Neural progenitor cell (in vitro differentiated cells): ENCODE results near the gene SPAG9. TPM values are rescaled to one million over a fixed set of nuclear protein-coding genes. Genes with fewer than 3 reads are reported as not detected.

Source experiments
- DNase-seq: peaks from one replicate; pipeline ENCODE4 v3.0.0-alpha.2; 2016; ENCODE audit warnings: low spot score
- H2AFZ ChIP-seq: fragments of 200-600 bp; sonication (generic); replicated peaks from 2 replicates; pipeline ENCODE4 v1.6.1; 2016; ENCODE audit warnings: antibody characterized with exemption
- H3F3A ChIP-seq: fragments of 200-600 bp; sonication (generic); 2 replicates; pipeline ENCODE4 v1.6.1; 2016; ENCODE audit warnings: antibody characterized with exemption, low read depth
- H3K27ac ChIP-seq: fragments of 200-600 bp; sonication (generic); 2 replicates; pipeline ENCODE4 v1.5.1; 2016; ENCODE audit warnings: mild to moderate bottlenecking
- H3K27me3 ChIP-seq: fragments of 200-600 bp; sonication (generic); 2 replicates; pipeline ENCODE4 v1.6.1; 2016; ENCODE audit warnings: mild to moderate bottlenecking, moderate library complexity
- H3K36me3 ChIP-seq: fragments of 200-600 bp; sonication (generic); 2 replicates; pipeline ENCODE4 v1.5.1; 2016
- H3K4me1 ChIP-seq: fragments of 200-600 bp; sonication (generic); 2 replicates; pipeline ENCODE4 v1.6.1; 2016; ENCODE audit warnings: mixed run types
- H3K4me2 ChIP-seq: fragments of 200-600 bp; sonication (generic); 2 replicates; pipeline ENCODE4 v1.6.1; 2016
- H3K4me3 ChIP-seq: fragments of 200-600 bp; sonication (generic); 2 replicates; pipeline ENCODE4 v1.5.1; 2016
- H3K79me2 ChIP-seq: fragments of 200-600 bp; sonication (generic); 2 replicates; pipeline ENCODE4 v1.6.1; 2016; ENCODE audit warnings: low read depth
- H3K9ac ChIP-seq: fragments of 200-600 bp; sonication (generic); 2 replicates; pipeline ENCODE4 v1.6.1; 2016
- H3K9me3 ChIP-seq: fragments of 200-600 bp; sonication (generic); 2 replicates; pipeline ENCODE4 v1.5.1; 2016; ENCODE audit warnings: low read depth
- H4K20me1 ChIP-seq: fragments of 200-600 bp; sonication (generic); 2 replicates; pipeline ENCODE4 v1.6.1; 2016; ENCODE audit warnings: low read depth
- H3K27ac Mint-ChIP-seq: 3 replicates; pipeline ENCODE4 v1.8.0; 2021; ENCODE audit warnings: mixed read lengths
- H3K27me3 Mint-ChIP-seq: 2 replicates; pipeline ENCODE4 v1.8.0; 2022; ENCODE audit warnings: low read depth, mild to moderate bottlenecking, inconsistent platforms, moderate library complexity, mixed read lengths; ENCODE audit not compliant: insufficient read depth
- H3K36me3 Mint-ChIP-seq: 3 replicates; pipeline ENCODE4 v1.8.0; 2021; ENCODE audit warnings: mixed read lengths
- H3K4me1 Mint-ChIP-seq: 3 replicates; pipeline ENCODE4 v1.8.0; 2021; ENCODE audit warnings: mixed read lengths
- H3K4me3 Mint-ChIP-seq: 3 replicates; pipeline ENCODE4 v1.8.0; 2021; ENCODE audit warnings: mild to moderate bottlenecking, moderate library complexity, mixed read lengths
- H3K9me3 Mint-ChIP-seq: 3 replicates; pipeline ENCODE4 v1.8.0; 2020; ENCODE audit warnings: mixed read lengths
- EZH2 ChIP-seq: fragments of 200-600 bp; sonication (generic); IDR thresholded peaks from 2 replicates; pipeline ENCODE4 v1.6.1; 2017; ENCODE audit warnings: antibody characterized with exemption, mild to moderate bottlenecking, moderate library complexity
- EZH2phosphoT487 ChIP-seq: fragments of 200-600 bp; sonication (generic); IDR thresholded peaks from 2 replicates; pipeline ENCODE4 v1.6.1; 2017; ENCODE audit warnings: antibody characterized with exemption
- total RNA-seq: library from RNA; depleted of rRNA; stranded (reverse); fragments of >200 nt; gene quantifications from 2 replicates; pipeline ENCODE4 v1.2.3, GENCODE V29; 2015; ENCODE audit warnings: low replicate concordance
- TF ChIP-seq, protein P1 (sequence below): fragments of 200-600 bp; sonication (generic); IDR thresholded peaks from 2 replicates; pipeline ENCODE4 v1.5.1; 2017; ENCODE audit warnings: antibody characterized with exemption, mild to moderate bottlenecking

Gene SPAG9
- total RNA-seq, 1 donor from 2014 or later: 99.5 TPM

DNA sequence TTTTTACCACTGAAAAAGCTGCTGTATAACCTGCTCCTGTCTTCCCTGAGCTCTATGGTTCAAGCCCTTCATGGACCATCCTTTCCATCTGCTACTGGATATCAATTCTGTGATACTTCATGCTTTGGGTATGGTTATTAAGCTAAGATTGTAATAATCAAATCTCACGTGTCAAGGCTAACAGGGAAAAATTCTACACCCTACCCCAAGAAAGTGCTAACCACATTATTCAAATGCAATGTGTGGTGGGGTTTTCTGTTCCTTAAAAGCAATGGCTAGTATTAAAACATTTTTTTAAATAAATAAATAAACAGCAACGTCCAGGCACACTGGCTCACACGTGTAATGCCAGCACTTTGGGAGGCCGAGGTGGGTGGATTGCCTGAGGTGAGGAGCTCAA, 65.9 kb downstream of the SPAG9 start:
- H2AFZ ChIP-seq: no peak overlapping the region
- H3K27me3 Mint-ChIP-seq: no peaks in the 10 kb centered on the region
- H4K20me1 ChIP-seq: no peaks in the 10 kb centered on the region
- H3F3A ChIP-seq: peaks cover 15% of the 10 kb centered on the region
- no peak overlapping the region for H3K9ac ChIP-seq
- no peak overlapping the region for H3K27ac Mint-ChIP-seq
- DNase-seq: no peak
- H3K36me3 Mint-ChIP-seq: no peaks in the 10 kb centered on the region
- H3K4me3 ChIP-seq: no peak overlapping the region
- no peaks in the 10 kb centered on the region for H3K27me3 ChIP-seq
- no peak overlapping the region for H3K4me3 Mint-ChIP-seq
- H3K79me2 ChIP-seq: peaks cover 27% of the 10 kb centered on the region
- H3K4me1 Mint-ChIP-seq: peaks cover 32% of the 10 kb centered on the region
- H3K36me3 ChIP-seq: no peaks in the 10 kb centered on the region
- no peak overlapping the region for H3K4me2 ChIP-seq
- H3K9me3 ChIP-seq: no peaks in the 10 kb centered on the region
- peaks cover 32% of the 10 kb centered on the region for H3K4me1 ChIP-seq
- H3K9me3 Mint-ChIP-seq: no peaks in the 10 kb centered on the region
- TF ChIP-seq EZH2: no peak
- TF ChIP-seq, protein P1, sequence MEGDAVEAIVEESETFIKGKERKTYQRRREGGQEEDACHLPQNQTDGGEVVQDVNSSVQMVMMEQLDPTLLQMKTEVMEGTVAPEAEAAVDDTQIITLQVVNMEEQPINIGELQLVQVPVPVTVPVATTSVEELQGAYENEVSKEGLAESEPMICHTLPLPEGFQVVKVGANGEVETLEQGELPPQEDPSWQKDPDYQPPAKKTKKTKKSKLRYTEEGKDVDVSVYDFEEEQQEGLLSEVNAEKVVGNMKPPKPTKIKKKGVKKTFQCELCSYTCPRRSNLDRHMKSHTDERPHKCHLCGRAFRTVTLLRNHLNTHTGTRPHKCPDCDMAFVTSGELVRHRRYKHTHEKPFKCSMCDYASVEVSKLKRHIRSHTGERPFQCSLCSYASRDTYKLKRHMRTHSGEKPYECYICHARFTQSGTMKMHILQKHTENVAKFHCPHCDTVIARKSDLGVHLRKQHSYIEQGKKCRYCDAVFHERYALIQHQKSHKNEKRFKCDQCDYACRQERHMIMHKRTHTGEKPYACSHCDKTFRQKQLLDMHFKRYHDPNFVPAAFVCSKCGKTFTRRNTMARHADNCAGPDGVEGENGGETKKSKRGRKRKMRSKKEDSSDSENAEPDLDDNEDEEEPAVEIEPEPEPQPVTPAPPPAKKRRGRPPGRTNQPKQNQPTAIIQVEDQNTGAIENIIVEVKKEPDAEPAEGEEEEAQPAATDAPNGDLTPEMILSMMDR: no peak
- no peak for TF ChIP-seq EZH2phosphoT487
- no peak overlapping the region for H3K27ac ChIP-seq

DNA sequence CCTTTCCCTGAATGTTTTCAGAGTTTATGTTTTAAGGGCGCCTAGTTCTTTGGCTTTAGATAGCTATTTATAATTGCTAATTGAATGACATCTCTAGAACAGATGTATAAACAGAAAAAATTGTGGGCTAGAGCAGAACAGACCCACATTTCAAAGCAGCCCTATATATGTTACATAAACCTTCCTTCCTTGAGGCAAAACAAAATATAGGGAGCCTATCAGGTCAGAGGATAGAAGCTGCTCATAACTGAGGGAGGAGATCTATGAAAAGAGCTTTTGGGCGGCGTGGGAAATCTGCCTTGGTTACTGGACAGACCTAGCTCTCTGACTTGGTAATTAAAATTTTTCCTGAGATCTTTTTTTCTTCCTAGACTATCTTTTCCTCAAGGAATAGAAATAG, 68.4 kb downstream of the SPAG9 start:
- peak overlapping the region; percentile 24 for H3K27ac ChIP-seq
- Mint-ChIP-seq H3K27ac (no peak overlapping the region), H3K9me3 (no peaks in the 10 kb centered on the region), H3K4me1 (peaks cover 45% of the 10 kb centered on the region), H3K36me3 (no peaks in the 10 kb centered on the region), H3K27me3 (no peaks in the 10 kb centered on the region), H3K4me3 (no peak overlapping the region)
- H3K4me2 ChIP-seq: no peak overlapping the region
- peaks cover 40% of the 10 kb centered on the region for H3K4me1 ChIP-seq
- H3F3A ChIP-seq: peaks cover 29% of the 10 kb centered on the region
- no peaks in the 10 kb centered on the region for H3K27me3 ChIP-seq
- no peak overlapping the region for H3K9ac ChIP-seq
- no peaks in the 10 kb centered on the region for H3K36me3 ChIP-seq
- no peak overlapping the region for H2AFZ ChIP-seq
- DNase-seq: no peak
- no peak for TF ChIP-seq EZH2
- H4K20me1 ChIP-seq: no peaks in the 10 kb centered on the region
- H3K79me2 ChIP-seq: peaks cover 10% of the 10 kb centered on the region
- no peak overlapping the region for H3K4me3 ChIP-seq
- H3K9me3 ChIP-seq: no peaks in the 10 kb centered on the region

DNA sequence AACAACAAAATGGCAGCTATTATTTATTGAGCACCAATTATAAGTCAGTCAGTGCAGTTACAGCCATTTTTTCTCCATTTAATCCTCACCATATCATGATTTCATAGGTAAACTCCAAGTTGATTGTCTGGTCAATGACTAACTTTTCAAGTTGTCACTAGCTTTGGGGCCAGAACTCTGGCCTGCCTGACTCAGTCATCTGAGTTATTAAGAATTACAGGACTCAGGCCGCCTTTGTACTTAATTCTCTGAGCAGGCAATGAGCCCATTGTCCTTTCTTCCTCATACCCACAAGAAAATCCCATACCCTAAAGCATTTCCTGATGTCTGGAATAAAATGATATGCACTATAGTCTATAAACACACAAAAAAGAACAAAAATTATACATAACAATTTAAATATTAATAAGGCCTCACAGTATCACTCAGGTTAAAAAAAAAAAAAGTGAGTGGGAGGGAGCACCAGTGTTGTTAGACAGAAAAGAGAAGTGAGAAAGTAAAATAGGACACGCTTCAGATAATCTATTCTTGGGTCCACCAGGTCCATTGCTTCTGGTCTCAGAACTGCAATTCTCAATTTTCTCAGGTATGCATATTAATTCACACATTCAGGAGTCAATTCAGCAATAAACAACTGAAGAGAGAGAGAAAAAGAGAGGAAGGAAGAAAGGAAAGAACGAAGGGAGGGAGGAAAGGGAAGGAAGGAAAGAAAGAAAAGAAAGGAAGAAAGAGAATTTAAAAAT, 70.2 kb downstream of the SPAG9 start:
- H3K27me3 ChIP-seq: no peaks in the 10 kb centered on the region
- no peaks in the 10 kb centered on the region for H3K79me2 ChIP-seq
- peaks cover 31% of the 10 kb centered on the region for H3K4me1 ChIP-seq
- H3K4me2 ChIP-seq: no peak overlapping the region
- no peaks in the 10 kb centered on the region for H3K36me3 ChIP-seq
- DNase-seq: no peak
- no peaks in the 10 kb centered on the region for H3K9me3 ChIP-seq
- no peaks in the 10 kb centered on the region for H3K9me3 Mint-ChIP-seq
- no peaks in the 10 kb centered on the region for H3K36me3 Mint-ChIP-seq
- H3K27ac Mint-ChIP-seq: no peak overlapping the region
- H4K20me1 ChIP-seq: no peaks in the 10 kb centered on the region
- no peaks in the 10 kb centered on the region for H3K27me3 Mint-ChIP-seq
- no peak overlapping the region for H3K4me3 Mint-ChIP-seq
- no peak overlapping the region for H3K4me3 ChIP-seq
- peaks cover 35% of the 10 kb centered on the region for H3K4me1 Mint-ChIP-seq
- TF ChIP-seq, protein P1: no peak
- TF ChIP-seq EZH2phosphoT487 (no peak), EZH2 (no peak)
- H2AFZ ChIP-seq: no peak overlapping the region
- H3K27ac ChIP-seq: peak overlapping the region; percentile 75
- H3K9ac ChIP-seq: no peak overlapping the region
- H3F3A ChIP-seq: peaks cover 42% of the 10 kb centered on the region
